ENCODE measurements around the gene ADRA2A.

The ADRA2A gene

DNA sequence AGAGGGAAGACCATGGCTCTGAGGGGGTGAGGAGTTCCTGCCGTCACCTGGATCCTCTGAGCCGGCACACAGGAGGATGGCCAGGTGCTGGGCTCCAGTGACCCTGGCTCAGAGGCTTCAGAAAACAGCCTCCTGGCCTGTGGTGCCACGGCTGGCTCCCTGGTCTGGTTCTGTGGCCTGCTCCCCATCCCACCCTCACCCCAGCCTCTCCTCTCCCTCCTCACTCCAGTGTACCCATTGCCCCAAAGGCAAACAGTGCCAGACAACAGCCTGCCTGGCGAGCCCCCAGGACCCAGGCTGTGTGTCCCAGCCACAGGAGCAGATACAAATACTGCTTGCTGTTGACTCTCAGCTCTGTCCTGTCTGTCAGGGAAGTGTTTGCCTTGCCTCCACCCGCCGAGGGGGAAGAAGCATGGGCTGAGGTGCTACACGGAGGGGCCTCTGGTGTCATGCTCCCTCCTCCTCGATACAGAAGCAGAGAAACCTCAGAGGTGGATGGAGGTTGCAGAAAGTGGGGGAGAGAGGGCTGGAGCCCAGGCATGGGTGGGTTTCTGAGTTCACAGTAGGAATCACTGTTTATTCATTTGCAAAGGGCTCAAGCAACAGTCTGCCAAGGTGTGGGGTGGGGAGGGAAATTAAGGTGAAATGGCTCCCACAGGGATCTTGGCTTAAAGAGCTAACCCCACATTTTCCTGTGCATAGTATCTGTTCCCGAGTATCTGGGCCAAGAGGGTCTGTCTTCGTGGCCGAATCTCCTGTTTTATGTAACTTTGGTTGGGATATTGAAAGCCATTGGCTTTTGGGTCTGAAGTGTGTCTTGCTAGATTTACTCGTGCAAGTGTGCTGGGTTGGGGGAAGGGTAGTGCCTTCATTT is 5.5 kb downstream of the ADRA2A start:
- no peak for DNase-seq
- in situ Hi-C loops (cut with HindIII; ENCODE audit: low pct_ligation_motif_present, low pct_unique_long_range_greater_than_20kb, low sequenced_read_pairs), result no loop called here

DNA sequence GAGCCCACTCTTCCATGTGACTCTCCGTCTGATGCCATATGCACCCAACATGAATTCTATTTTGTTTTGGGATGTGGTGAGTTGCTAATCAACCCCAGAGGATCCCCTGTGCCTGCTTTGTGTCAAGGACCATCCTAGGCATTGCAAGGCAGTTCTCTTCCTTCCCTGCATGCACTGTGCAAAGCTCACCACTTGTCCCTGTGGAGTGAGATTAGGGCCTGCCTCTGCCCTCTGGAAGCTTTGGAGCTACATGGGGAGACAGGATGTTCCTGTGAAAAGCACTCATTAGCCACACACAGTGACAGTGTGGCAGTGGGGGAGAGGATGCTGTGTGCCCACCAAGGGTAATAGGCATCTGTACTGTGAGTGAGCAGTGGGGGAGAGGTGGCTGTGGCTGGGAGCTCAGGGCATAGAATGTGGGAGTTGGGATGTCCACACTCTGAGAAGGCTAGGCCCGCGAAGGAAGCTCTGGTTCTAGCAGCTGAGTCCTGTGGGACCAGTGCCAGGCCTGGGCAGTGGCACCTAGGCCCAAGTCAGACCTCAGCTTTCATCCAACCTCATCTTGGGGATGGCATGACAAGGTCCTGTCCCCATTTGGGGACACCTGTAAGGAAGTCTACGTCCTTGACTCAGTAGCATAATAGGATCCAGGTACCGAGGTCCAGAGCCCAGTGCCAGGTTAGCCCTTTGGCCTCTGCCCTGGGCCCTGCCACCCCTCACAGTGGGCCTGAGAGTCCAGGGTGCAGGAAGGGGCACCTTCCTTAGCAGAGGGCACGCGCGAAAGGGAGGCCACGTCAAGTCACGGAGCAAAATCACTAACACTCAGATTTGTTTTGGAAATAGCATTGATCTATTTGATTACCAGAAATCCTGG is 6.6 kb downstream of the ADRA2A start:
- in situ Hi-C loops (cut with HindIII; ENCODE audit: low pct_ligation_motif_present, low pct_unique_long_range_greater_than_20kb, low sequenced_read_pairs), result no loop called here
- DNase-seq, result no peak

DNA sequence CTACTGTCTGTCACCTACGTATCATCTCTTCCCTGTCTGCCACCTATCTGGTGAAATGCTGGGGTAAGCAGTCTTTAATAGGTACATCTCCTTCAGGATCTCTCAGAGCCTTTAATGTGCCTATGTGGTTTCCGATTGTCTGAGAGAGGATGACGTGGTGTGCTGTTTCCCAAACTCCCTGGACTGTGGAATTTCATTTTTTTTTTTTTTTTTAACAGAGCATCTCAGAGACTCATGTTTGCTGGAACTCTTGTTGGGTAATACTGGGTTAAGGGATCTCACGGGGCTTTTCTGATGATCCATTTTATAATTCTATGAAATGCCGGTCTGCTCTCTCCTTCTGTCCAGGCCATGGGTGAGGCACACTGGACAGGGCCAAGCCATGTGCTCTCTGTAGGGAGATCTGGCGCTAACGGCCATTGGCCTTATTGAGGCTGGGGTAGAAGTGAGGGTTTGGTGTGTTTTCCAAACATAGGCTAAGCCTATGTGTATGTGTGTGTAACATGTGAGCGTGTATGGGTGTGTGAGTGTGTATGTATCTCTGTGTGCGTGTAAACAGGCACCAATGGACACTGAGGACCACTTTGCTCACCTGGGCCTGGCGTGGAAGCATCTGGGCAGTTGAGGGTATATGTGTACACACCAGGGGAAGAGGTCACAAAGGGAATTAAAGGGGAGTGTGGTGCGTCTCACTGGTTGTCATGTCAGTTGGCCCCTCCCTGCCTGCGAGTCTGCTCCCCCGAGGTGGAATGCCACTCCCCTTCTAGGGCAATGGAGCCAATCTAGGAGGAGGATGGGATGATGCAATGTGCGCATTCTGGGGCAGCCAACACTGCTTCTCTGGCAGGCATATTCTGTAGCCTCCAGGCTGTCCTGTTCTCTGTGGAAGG is 7.8 kb downstream of the ADRA2A start:
- in situ Hi-C loops (cut with HindIII; ENCODE audit: low pct_ligation_motif_present, low pct_unique_long_range_greater_than_20kb, low sequenced_read_pairs), result no loop called here
- DNase-seq, result no peak

DNA sequence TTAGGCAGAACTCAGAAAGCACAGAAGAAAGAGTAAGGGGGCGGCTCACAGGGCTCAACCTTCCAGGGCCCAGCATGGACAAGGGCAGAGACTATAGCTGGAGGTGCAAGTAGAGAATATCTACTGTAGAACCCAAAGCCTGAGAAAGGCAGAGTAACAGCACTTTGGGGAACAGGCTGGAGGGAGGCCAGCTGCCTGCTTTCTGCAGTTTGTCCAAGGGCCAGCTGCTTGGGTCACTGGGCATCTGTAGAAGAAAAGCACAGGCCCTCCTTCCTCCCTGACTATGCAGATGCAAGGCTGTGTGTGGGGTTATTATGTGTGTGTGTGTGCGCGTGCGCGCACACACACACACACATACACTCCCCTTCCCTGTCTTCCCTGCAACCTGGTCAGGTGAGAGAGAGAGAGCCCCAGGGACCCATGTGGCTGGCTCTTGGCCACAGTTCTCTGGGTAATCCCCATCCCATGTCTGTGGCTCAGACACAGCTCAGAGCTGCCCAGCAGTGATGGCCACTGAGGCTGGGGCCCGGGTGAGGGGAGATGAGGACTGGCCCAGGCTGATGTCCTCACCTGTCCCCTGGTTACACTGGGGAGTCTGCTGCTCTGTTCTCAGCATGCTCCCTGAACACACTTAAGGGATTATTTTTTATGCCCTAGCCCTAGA is 9.0 kb downstream of the ADRA2A start:
- in situ Hi-C loops (cut with HindIII; ENCODE audit: low pct_ligation_motif_present, low pct_unique_long_range_greater_than_20kb, low sequenced_read_pairs), result no loop called here
- DNase-seq, result no peak

DNA sequence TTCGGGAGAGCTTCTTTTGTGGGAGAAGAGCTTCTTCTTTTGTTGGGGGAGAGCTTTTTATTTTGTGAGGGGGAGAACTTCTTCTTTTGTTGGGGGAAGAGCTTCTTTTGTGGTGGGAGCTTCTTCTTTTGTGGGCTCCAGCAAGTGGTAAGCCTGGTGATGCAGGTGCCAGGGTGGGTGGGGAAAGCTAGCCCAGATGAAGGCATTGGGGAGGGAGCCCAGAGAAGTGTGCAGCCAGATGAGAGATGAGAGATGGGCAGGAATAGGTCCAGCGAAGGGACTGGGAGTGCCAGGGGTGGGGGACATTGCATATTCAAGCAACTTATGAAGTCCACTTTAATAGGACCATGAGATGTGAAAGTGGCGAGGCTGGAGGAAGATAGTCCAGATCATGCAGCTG is 9.7 kb downstream of the ADRA2A start:
- in situ Hi-C loops (cut with HindIII; ENCODE audit: low pct_ligation_motif_present, low pct_unique_long_range_greater_than_20kb, low sequenced_read_pairs), result no loop called here
- no peak for DNase-seq

DNA sequence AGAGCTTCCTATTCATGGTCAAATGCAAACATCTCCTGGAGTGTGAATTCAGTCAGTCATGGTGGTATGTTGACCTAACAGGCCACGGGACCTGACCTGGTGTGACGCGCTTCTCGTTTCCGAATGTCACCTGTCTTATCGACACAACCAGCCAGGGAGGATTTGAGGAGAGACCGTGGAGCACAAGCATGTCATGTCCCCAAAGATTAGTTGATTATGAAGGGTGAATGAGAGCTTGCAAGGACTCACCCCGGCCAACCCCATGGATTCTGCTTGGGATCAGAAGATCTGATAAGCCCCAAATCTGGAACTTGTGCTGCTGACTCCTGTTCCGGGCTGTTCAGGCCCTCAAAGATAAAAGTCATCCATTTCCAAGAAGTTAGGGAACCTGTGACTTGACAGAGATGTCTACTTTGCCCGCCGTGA is 10.5 kb downstream of the ADRA2A start:
- in situ Hi-C loops (cut with HindIII; ENCODE audit: low pct_ligation_motif_present, low pct_unique_long_range_greater_than_20kb, low sequenced_read_pairs), result no loop called here
- DNase-seq, result no peak

DNA sequence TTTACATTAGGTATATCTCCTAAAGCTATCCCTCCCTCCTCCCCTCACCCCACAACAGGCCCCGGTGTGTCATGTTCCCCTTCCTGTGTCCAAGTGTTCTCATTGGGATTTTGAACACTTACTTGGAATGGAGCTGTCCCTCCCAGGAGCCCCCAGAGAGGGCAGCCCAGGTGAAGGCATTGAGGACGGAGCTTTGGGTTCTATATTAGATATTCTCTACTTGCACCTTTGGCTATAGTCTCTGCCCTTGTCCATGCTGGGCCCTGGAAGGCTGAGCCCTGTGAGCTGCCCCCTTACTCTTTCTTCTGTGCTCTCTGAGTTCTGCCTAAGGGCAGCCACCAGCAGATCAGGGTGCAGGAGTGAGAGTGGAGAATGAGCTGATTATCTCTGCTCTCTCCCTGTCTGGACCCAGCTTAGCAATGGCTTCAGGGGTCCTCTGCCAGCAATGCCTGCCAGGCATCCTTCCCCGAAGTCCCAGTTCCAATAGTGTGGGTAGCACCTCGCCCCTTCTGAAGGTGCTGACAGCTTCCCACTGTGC is 11.2 kb downstream of the ADRA2A start:
- in situ Hi-C loops (cut with HindIII; ENCODE audit: low pct_ligation_motif_present, low pct_unique_long_range_greater_than_20kb, low sequenced_read_pairs), result no loop called here
- no peak for DNase-seq

DNA sequence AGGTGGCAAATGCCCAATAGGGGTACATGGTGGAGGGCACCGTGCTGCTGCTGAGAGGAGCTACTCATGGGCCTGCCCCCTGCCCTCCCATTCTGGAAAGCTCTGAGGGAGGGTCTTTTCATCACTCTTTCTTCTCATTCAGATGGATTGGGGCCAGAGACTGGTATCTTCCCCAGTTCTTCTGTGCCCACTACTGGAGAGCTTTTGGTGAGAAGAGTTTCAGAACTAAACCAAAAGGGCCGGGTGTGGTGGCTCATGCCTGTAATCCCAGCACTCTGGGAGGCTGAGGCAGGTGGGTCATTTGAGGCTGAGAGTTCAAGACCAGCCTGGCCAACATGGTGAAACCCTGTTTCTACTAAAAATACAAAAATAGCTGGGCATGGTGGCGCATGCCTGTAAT is 12.5 kb downstream of the ADRA2A start:
- in situ Hi-C loops (cut with HindIII; ENCODE audit: low pct_ligation_motif_present, low pct_unique_long_range_greater_than_20kb, low sequenced_read_pairs), result no loop called here
- no peak for DNase-seq

DNA sequence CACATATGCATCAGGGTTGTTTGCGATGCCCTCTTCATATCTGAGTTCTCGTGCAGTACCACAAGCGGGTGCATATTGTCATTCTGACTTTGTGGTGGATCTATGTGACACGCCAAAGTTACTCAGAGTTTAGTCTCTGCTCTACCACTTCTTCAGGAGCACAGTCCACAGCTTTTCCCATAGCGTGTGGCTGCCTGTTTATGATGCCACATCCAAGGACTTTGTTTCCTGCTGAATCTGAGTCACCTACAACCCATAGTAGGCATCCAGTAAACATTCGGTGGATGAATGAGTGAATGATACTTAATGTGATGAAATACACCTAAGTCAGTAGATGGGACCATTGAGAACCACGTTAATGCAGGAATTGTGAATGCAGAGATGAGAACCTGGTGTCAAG is 15.0 kb downstream of the ADRA2A start:
- no peak for DNase-seq
- in situ Hi-C loops (cut with HindIII; ENCODE audit: low pct_ligation_motif_present, low pct_unique_long_range_greater_than_20kb, low sequenced_read_pairs), result no loop called here

DNA sequence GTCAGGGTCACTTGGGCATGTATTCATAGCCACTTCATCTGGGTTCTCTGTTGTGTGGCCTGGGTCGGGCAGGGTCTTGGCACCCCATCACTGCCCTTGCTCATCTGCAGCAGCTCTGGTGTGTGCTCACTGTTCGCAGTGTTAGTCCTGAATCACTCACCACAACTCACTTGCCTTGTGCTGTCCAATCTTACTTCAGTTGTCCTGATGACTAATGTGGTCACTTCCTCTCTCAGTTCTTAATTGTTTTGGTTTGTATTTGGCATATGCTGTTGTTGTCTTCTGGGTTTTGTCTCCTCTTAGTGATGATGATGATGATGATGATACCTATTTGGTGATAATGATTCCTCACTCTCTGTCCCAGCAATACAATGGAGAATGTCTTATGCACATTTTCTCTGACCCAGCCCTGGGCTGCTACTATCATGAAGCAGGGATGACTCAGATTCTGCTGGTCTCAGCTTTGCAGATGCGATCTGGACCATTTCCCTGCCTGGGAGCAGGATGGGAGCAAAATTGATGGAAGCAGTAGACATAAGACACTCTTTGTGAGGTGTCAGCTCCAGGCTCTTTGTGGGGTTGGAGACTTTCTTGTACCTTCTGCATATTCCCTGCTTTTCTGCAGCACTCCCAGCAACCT is 17.0 kb downstream of the ADRA2A start:
- in situ Hi-C loops (cut with HindIII; ENCODE audit: low pct_ligation_motif_present, low pct_unique_long_range_greater_than_20kb, low sequenced_read_pairs), result no loop called here
- peak; percentile 22 for DNase-seq

DNA sequence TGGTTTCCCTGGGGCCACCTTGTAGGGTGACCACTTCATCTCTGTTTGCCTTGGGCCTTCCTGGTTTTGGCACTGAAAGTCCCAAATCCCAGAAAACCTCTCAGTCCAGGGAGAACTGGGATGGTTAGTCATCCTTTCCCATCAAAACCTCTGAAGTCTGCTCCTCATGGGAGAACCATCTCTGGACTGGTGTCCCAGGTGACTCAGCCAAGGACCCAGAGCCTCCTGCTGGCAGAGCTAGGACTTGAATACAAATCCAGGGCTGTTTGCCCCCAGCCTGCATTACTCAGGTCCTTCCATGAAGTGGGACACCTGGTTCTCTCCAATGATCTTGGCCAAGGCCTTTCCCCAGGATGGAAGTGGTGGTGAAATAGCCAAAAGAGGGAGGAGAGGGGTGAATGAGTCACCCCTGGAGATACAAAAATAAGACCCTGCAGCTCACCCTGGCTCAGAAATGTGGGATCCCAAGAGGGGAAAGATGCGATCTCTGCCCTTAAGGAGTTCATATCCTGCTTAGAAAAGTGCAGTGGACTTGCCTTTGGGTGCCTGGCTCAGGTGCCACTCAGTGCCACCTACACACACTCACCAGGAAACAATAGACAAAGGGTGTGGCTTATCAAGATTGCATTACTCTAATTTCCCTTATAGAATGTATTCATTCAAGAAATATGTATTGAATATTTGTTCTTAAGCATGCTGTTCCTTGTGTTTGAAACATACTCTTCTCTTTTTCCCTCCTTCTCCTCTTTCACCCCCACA is 22.0 kb downstream of the ADRA2A start:
- in situ Hi-C loops (cut with HindIII; ENCODE audit: low pct_ligation_motif_present, low pct_unique_long_range_greater_than_20kb, low sequenced_read_pairs), result no loop called here

DNA sequence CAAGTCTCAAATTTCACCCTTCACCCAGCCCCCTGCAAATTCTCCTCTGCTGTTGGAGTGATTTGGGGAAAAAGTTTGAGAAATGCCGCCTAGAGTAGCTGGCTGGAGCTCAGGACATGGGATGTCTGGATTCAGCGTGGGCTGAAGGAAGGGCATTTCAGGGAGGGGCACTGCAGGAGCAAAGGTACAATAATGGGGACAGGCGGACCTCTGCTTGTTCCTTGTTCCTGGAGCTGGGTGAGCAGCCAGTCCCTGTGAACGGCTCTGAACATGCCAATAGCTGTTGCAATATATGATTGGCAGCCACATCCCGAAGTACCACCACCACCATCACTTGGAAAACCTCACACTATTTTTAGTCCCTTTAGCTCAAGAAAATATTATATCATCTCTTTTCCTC is 23.4 kb downstream of the ADRA2A start:
- in situ Hi-C loops (cut with HindIII; ENCODE audit: low pct_ligation_motif_present, low pct_unique_long_range_greater_than_20kb, low sequenced_read_pairs), result no loop called here
- no peak for DNase-seq

More for the DNA sequence above, 22.0 kb downstream of the ADRA2A start:
- DNase-seq, result no peak

DNA sequence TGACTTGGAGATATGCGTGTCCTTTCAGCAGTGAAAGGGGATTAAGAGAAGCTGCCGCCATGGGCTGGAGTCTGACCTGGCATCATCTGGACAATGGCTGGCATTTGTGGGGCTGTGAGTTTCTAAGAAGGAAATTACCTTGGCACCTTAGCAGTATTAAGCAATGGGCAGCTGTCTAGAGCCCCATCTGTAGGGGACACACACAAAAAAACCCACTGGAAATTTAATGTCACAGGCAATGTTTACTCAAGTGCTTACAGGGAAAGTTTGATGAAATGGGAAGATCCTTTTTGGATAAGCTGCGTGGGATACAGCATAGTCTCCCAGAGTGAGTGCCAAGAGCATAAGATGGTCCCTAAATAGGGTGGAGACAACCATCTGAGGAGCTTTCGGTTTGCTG is 25.0 kb downstream of the ADRA2A start:
- in situ Hi-C loops (cut with HindIII; ENCODE audit: low pct_ligation_motif_present, low pct_unique_long_range_greater_than_20kb, low sequenced_read_pairs), result no loop called here

DNA sequence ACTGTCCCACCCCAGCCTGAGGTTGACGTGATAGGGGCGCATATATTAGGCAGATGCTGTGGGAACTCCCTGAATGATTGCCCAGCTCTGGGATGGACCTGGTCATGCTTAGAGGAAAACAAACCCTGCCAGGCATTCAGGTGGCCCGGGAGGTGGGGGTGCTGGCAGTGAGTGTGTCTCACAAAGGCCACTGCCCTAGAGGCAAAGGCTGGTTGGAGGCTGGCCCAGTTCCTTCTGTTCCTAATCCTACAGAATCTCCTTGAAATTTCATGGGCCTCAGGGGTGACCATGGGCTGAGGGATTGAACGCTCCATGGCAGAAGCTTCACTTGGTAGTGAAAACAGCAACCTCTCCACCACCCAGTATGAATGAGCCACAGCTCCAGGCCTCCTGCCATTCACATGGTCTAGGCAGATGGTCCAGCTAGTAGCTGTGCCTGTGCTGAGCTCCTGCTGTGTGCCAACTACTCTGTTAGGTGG is 25.6 kb downstream of the ADRA2A start:
- DNase-seq, result no peak
- in situ Hi-C loops (cut with HindIII; ENCODE audit: low pct_ligation_motif_present, low pct_unique_long_range_greater_than_20kb, low sequenced_read_pairs), result no loop called here

More for the DNA sequence above, 25.0 kb downstream of the ADRA2A start:
- no peak for DNase-seq

DNA sequence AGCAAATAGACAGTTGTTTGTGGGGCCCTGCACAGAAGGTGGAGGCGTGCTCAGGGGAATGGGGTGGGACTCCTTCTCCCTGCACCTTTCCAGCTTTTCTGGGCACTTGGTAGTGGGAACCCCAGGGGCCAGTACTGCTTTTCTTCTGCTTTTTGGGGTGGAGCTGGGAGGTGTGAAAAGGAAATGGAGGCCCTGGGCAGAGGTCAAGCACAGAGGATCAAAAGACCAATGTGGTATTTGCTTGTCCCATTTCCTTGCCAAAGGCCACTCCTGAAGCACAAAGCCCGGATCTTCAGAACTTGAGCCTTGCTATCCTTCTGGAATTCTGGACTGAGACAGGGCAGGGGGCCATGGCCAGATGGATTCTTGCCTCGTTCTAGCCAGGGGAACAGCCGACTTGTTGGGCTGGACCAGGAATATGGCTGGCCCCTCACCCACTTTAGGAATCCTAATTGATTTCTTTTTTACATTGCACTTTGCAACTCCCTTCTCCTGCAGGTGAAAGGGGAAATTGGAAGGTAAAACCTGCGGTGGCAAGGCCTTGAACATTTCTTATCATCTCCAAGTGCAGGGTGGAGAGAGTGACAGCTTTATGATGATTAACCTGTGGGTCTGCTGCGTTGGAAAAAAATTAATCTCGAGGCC is 26.5 kb downstream of the ADRA2A start:
- in situ Hi-C loops (cut with HindIII; ENCODE audit: low pct_ligation_motif_present, low pct_unique_long_range_greater_than_20kb, low sequenced_read_pairs), result no loop called here
- no peak for DNase-seq

DNA sequence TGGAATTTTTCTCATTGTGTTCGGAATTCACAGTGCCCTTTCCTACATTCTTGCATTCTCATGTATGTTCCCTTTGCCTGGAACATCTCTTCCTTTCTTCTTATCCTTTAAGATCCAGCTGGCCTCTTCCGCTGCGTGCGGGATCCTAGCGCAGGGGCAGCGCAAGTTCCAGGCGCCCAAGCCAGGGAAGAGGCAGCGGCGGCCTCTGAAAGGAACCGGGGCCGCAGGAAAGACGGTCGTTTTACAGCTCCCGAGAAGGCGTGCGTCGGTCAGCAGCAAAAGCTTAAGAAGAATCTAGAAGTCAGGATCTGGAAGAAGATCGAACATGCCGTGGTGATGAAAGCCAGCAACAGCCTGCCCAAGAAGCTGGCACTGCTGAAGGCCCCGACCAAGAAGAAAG is 28.0 kb downstream of the ADRA2A start:
- in situ Hi-C loops (cut with HindIII; ENCODE audit: low pct_ligation_motif_present, low pct_unique_long_range_greater_than_20kb, low sequenced_read_pairs), result no loop called here
- DNase-seq, result no peak

All from ACHN (cell line).